Activated T-cell treated with anti-CD3 and anti-CD28 coated beads, Interleukin-2, amount 50 U/mL, for 72 hours (primary cell): ENCODE data around the gene C1orf52. TPM values are rescaled to one million over a fixed set of nuclear protein-coding genes. Genes with fewer than 3 reads are reported as not detected.

ENCODE experiments used
- ATAC-seq, 2 donors: fragments of 150-1000 bp; cut with Tn5 transposase; replicated peaks in 1 of 2; 2 replicates each; pipeline ENCODE4 v1.10.0; 2021; ENCODE audit warnings: moderate library complexity in 2 of 2, mild to moderate bottlenecking in 1 of 2
- DNase-seq, 2 donors: peaks; one replicate each; pipeline ENCODE4 v3.0.0; 2021 to 2022; ENCODE audit warnings: mixed read lengths in 1 of 2
- H3K27ac Mint-ChIP-seq: one replicate; pipeline ENCODE4 v1.8.0; 2022; ENCODE audit warnings: mild to moderate bottlenecking, moderate library complexity, mixed read lengths
- H3K27me3 Mint-ChIP-seq: one replicate; pipeline ENCODE4 v1.8.0; 2022; ENCODE audit warnings: low read depth, mixed read lengths
- H3K36me3 Mint-ChIP-seq, 2 donors: one replicate each; pipeline ENCODE4 v1.8.0; 2022; ENCODE audit warnings: mixed read lengths in 2 of 2, mild to moderate bottlenecking in 1 of 2; ENCODE audit not compliant: insufficient read depth in 2 of 2
- H3K4me1 Mint-ChIP-seq: one replicate; pipeline ENCODE4 v1.8.0; 2022; ENCODE audit warnings: low read depth, mixed read lengths
- H3K4me3 Mint-ChIP-seq, 2 donors: one replicate each; pipeline ENCODE4 v1.8.0; 2022; ENCODE audit warnings: mild to moderate bottlenecking in 2 of 2, mixed read lengths in 2 of 2, moderate library complexity in 2 of 2
- H3K9me3 Mint-ChIP-seq, 2 donors: one replicate each; pipeline ENCODE4 v1.8.0; 2022; ENCODE audit warnings: mixed read lengths in 2 of 2
- total RNA-seq, 2 donors: library from RNA; stranded (reverse); gene quantifications; one replicate each; pipeline ENCODE4 v1.2.3, GENCODE V29; 2022

Gene C1orf52
- total RNA-seq, 2 donors from 2014 or later = 23.3 to 25.6 TPM

DNA sequence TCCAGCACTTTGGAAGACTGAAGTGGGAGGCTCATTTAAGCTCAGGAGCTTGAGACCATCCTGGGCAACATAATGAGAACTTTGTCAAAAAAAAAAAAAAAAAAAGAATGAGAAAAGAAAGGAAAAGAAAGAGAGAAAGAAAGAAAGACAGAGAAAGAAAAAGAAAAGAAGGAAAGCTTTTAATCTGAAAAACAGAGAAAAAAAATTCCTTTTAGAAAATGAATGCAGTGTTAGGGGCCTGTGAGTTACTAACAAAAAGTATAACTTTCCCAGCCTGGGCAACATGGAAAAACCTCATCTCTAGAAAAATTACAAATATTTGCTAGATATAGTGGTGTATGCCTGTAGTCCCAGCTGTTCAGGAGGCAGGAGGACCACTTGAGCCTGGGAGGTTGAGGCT lies 42.8 kb downstream of the C1orf52 start:
- Mint-ChIP-seq H3K9me3 (no peaks in the 10 kb centered on the region), H3K4me3 (no peak overlapping the region), H3K36me3 (no peaks in the 10 kb centered on the region), H3K27ac (no peak overlapping the region), H3K27me3 (peaks cover 20% of the 10 kb centered on the region), H3K4me1 (no peaks in the 10 kb centered on the region)
- DNase-seq (no peak), ATAC-seq (no peak)

DNA sequence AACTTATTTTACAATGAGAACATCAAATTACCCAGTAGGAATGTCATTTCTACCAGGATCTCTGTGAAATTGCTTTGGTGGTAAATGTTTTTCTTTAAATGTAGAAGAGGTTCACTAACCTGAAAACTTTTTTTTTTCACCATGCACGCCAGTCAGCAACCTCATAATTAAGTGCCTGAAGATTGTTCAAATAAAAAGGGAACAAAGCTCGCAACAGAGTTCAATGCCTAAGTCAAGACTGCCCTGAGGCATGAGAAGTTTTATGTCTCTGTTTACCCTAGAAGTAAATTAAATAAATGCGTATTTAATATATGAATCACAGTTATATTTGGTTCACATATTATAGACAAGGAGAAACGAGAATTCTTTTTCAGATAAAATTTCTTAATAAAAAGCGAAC lies 44.8 kb downstream of the C1orf52 start:
- H3K27ac Mint-ChIP-seq = no peak overlapping the region
- no peaks in the 10 kb centered on the region for H3K36me3 Mint-ChIP-seq
- H3K9me3 Mint-ChIP-seq = no peaks in the 10 kb centered on the region
- ATAC-seq (no peak), DNase-seq (no peak)
- peaks cover 12% of the 10 kb centered on the region for H3K27me3 Mint-ChIP-seq
- H3K4me1 Mint-ChIP-seq = no peaks in the 10 kb centered on the region
- H3K4me3 Mint-ChIP-seq = no peak overlapping the region

DNA sequence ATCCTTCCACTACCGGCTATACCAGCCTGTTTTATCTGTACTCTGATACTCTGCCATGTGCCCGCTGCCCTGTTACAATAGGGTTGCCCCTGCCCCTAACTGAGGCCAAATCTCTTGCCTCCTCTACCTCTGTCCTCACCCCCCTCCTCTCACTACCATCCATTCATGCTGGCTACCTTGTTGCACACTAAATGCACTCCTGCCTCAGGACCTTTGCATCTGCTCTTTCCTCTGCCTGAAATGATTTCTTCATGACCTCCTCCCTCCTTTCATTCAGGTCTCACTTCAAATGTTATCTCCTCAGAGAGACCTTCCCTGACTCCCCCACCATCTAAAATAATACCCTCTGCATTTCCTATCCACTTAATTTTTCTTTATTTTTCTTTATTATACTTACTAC lies 51.0 kb downstream of the C1orf52 start:
- no peaks in the 10 kb centered on the region for H3K9me3 Mint-ChIP-seq
- H3K4me3 Mint-ChIP-seq = no peak overlapping the region
- peaks cover 19% of the 10 kb centered on the region for H3K27me3 Mint-ChIP-seq
- no peak for ATAC-seq
- no peak overlapping the region for H3K27ac Mint-ChIP-seq
- no peaks in the 10 kb centered on the region for H3K4me1 Mint-ChIP-seq
- H3K36me3 Mint-ChIP-seq = no peaks in the 10 kb centered on the region
- DNase-seq = no peak

DNA sequence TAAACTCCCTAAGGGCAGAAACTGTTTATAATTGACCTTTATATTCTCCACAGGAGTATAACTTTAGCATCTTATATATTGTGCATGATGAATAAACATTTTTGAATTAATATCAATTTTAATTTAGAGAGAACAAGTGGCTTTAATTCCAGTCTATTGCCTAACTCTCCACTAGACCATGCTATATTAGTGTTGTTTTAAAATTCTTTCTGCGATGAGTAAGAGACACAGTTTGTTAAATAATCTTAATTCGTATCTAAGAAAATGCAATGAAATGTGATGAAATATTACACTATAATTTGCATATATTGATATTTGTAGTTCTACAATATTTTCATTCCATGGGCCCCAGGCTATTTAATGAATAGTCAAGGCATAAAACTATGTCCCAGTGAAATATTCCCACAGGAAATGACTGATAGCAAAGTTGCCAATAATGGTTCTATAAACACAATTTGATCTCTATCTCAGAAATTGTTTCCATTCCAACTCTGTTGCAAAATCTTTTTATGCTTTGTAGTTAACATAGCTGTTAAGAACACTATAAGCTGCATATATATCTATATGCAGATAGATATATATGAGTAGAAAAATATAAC lies 55.8 kb downstream of the C1orf52 start:
- Mint-ChIP-seq H3K4me1 (peaks cover 15% of the 10 kb centered on the region), H3K27ac (no peak overlapping the region), H3K27me3 (peaks cover 14% of the 10 kb centered on the region), H3K36me3 (peaks cover 3% of the 10 kb centered on the region in 2 donors), H3K4me3 (no peak overlapping the region), H3K9me3 (no peaks in the 10 kb centered on the region)
- ATAC-seq = no peak
- DNase-seq = no peak

DNA sequence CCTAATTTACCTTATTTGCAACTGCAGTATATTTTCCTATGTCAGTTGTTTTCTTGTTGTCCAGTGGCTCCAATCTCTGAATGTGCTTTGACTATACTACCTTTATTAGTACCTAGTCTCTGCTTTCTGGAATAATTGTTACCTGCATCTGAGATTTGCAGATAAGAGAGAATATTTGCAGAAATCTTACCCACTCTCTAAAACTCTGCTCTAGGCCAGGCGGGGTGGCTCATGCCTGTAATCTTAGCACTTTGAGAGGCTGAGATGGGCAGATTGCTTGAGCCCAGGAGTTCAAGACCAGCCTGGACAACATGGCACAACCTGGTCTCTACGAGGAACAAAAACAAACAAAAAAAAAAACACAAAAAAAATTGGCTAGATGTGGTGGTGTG lies 56.6 kb downstream of the C1orf52 start:
- Mint-ChIP-seq H3K9me3 (no peaks in the 10 kb centered on the region), H3K27me3 (peaks cover 6% of the 10 kb centered on the region), H3K4me1 (peaks cover 22% of the 10 kb centered on the region), H3K4me3 (peak overlapping the region; percentile 2 to 32), H3K27ac (no peak overlapping the region), H3K36me3 (peaks cover 4 to 5% of the 10 kb centered on the region in 2 donors)
- no peak for DNase-seq
- ATAC-seq = no peak

DNA sequence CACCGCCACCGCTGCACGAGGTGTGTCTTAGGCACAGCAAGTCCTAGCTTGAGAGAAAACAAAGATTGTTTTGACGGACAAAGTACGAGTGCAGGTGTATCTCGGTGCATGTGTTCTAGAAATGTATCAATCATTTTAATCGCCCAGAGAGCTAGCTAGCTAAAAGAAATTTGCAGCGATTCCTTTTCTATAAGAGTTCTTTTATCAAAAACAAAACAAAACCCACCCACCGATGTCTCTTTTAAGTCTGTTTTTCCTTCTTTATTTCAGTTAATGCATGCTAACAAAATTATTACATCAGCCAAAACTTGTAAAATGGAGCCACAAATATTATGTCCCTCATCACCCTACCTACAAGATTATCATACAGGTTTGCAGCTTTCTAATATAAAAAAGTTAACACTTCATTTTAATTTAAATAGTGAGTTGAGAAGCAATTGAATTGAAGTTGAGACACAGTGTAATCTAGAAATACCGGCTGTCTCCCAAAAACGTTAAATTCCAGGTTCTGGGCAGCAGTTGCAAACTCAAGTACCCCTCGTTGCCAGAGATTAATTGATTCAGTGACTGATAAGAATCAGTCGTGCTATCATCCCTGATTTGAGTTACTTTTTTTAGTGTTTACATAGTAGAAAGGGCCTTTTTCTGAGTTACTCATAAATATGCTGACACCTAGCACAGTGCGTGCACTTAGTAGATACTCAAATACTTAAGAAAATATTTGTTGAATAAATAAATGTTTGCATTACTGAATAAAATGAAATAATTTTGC lies 57.2 kb downstream of the C1orf52 start:
- Mint-ChIP-seq H3K27ac (peak overlapping the region; percentile 89), H3K4me1 (peaks cover 25% of the 10 kb centered on the region), H3K27me3 (peaks cover under 1% of the 10 kb centered on the region), H3K4me3 (peak overlapping the region; percentile 92 to 94), H3K36me3 (peaks cover 4 to 6% of the 10 kb centered on the region in 2 donors), H3K9me3 (no peaks in the 10 kb centered on the region)
- no peak for ATAC-seq
- no peak for DNase-seq

DNA sequence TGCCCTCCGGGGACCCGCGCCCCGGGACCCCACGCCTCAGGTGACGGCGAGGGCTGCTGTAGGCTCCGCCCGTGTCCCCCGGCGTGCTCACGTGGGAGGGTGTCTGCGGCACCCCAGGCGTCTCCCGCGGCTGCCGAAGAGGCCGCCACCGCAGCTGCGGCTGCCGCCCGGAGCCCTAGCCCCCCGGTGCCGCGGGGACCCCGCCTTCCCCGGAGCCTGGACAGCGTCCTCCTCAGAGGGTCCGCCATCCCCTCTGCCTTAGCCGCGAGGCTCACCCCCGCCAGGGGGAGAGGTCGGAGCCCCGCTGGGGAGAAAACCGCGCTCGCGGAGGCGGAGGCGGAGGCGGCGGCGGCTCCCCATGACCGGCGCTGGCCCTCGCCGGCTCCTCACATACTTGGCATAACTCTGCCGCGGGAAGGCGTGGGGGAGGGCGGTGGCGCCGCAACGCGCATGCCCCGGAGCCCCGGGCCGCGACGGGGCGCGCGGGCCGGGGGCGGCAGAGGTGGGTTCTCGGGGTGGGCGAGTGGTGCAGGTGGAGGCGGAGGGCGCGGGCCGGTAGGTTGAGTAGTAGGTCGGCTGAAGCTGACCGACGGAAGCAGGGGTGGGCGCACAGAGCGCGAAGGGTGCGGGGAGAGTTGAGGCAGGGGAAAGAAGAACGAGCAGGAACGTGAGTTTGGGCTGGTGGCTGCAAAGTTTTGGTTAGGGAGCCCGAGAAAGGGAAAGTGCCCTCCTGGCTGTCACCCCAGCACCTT lies 57.9 kb downstream of the C1orf52 start:
- no peaks in the 10 kb centered on the region for H3K27me3 Mint-ChIP-seq
- peaks cover 4 to 6% of the 10 kb centered on the region in 2 donors for H3K36me3 Mint-ChIP-seq
- no peaks in the 10 kb centered on the region for H3K9me3 Mint-ChIP-seq
- DNase-seq (peak; percentile 70 to 71), ATAC-seq (peak; percentile 72 to 74)
- H3K27ac Mint-ChIP-seq = peak overlapping the region; percentile 89
- H3K4me1 Mint-ChIP-seq = peaks cover 25% of the 10 kb centered on the region
- peak overlapping the region; percentile 92 to 94 for H3K4me3 Mint-ChIP-seq

DNA sequence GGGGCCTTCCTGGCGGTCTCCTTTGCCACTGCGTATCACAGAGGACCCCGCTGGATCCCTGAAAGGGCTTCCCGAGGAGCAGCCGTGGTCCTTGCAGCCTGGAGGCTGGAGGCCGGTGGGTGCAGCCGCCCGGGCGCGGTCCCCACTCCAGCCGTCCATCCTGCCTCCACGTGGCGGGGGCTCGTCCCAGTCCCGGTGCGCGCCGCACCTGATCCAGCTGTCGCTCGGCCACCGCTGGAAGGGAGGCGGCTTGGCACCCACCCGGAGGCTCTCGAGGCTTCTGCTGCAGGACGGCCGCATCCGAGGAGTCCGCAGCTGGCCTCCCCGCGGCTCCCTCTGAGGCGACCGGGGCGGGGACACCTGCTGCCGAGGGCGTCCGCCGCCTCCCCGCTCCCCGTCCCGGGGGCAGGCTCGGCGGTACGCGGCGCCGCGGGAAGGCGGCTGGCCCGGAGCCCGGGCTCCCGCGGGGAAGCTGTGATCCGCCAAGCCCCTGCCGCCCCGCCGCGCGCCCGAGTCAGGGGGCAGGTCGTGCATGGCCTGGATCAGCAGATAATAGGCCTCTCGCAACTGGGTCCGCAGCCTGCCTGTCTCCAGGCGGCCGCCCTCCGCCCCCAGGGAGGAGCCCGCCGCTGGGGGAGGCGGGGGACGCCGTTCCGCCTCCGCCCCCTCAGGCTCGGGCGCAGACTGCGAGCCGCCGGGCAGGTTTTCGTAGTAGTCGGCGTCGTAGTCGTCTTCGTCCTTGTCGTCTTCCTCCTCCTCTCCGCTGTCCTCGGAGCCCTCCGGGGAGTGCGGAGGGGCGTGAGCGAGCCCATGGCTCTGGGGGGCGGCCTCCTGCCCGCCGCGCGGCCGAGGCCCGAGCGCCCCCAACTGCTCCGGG lies 58.8 kb downstream of the C1orf52 start, which contains the start of gene SYDE2:
SYDE2 (minus strand) TSS at position 554 of the 877 bp plus-strand sequence; CDS start at position 534, 20 bp downstream.
- Mint-ChIP-seq H3K27me3 (no peaks in the 10 kb centered on the region), H3K4me3 (peak within 1 kb of the TSS; percentile 92 to 94), H3K9me3 (no peaks in the 10 kb centered on the region), H3K4me1 (peaks cover 25% of the 10 kb centered on the region), H3K36me3 (peaks cover 4 to 6% of the 10 kb centered on the region in 2 donors), H3K27ac (peak within 1 kb of the TSS; percentile 89)
- DNase-seq = peak; percentile 81 to 84
- peak; percentile 81 to 84 for ATAC-seq

Other genes starting within 250 kb of the C1orf52 start
- under 1 TPM; 0.74 to 0.91 TPM for gene MCOLN3, start 211.2 kb downstream of the C1orf52 start, total RNA-seq
- 1 to 10 TPM; 3.4 to 4.3 TPM for gene SYDE2, start 58.6 kb downstream of the C1orf52 start, total RNA-seq
- 10 to 100 TPM; 23.8 to 30.1 TPM for gene BCL10, start 17.0 kb upstream of the C1orf52 start, total RNA-seq
- gene DDAH1, start 205.5 kb upstream of the C1orf52 start, total RNA-seq = under 1 TPM; 0.09 to 0.38 TPM